GM21447 (cell line): Measurements from ENCODE around the gene LETM1.

Source experiments
- ATAC-seq: cut with Tn5 transposase; IDR thresholded peaks from one replicate; pipeline ENCODE4 v1.9.1; 2021; ENCODE audit not compliant: unreplicated experiment

Gene LETM1

GRCh38 chr4:1830234-1830633 lies 25.7 kb downstream of the LETM1 start:
- no peak for ATAC-seq

GRCh38 chr4:1826531-1827350 lies 29.2 kb downstream of the LETM1 start:
- ATAC-seq = no peak

GRCh38 chr4:1825326-1825725 lies 30.6 kb downstream of the LETM1 start:
- no peak for ATAC-seq

- no peak for ATAC-seq
Measured at GRCh38 chr4:1824746-1825145, 31.2 kb downstream of the LETM1 start.

GRCh38 chr4:1823545-1823932 lies 32.4 kb downstream of the LETM1 start:
- ATAC-seq = no peak

- no peak for ATAC-seq
Measured at GRCh38 chr4:1822568-1823544, 33.1 kb downstream of the LETM1 start.

- no peak for ATAC-seq
Measured at GRCh38 chr4:1821679-1822567, 34.0 kb downstream of the LETM1 start.

- ATAC-seq = no peak
Measured at GRCh38 chr4:1819816-1820215, 36.1 kb downstream of the LETM1 start.

GRCh38 chr4:1819284-1819683 lies 36.7 kb downstream of the LETM1 start:
- ATAC-seq = no peak

GRCh38 chr4:1815997-1816860 lies 39.7 kb downstream of the LETM1 start:
- ATAC-seq = no peak

- no peak for ATAC-seq
Measured at GRCh38 chr4:1815096-1815996, 40.6 kb downstream of the LETM1 start.

- ATAC-seq = no peak
Measured at GRCh38 chr4:1814453-1814852, 41.5 kb downstream of the LETM1 start.

GRCh38 chr4:1813915-1814314 lies 42.0 kb downstream of the LETM1 start:
- no peak for ATAC-seq

- ATAC-seq = no peak
Measured at GRCh38 chr4:1813231-1813630, 42.7 kb downstream of the LETM1 start.

GRCh38 chr4:1812720-1813119 lies 43.2 kb downstream of the LETM1 start:
- ATAC-seq = no peak

GRCh38 chr4:1810765-1811164 lies 45.2 kb downstream of the LETM1 start:
- ATAC-seq = no peak

- ATAC-seq = no peak
Measured at GRCh38 chr4:1809754-1810502, 46.0 kb downstream of the LETM1 start.
